ENCODE measurements around the gene STAM2.
"Not testable (repeated sequence)": the region's sequence is repeated elsewhere in the genome, so short reads cannot be mapped to it uniquely, and the experiment has no call there.

STAM2 gene

DNA sequence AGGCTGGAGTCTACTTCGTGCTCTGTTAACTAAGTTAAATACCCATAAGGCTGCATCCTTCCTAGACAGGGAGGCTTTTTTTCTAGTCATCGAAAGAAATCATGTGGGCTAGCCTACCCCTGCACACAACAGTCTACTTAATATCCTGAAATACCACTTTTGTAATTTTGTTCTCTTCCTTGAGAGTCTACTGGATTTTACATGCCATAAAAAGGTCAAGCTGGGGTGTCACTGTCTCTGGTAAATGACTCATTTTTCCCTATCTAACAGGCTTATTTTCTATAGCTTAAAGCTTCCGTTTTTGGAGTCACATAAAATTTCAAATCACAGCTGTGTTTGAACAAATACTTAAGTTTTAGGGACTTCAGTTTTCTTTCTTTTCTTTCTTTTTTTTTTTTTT lies 10.7 kb upstream of the STAM2 start:
- Histone ChIP-seq H3K4me1 (ENCODE audit: insufficient read depth, low read length) (no peaks in the 10 kb centered on the region), H3K9ac (ENCODE audit: low read depth, low read length) (no peak overlapping the region), H3K36me3 (ENCODE audit: insufficient read depth, low read length) (no peaks in the 10 kb centered on the region), H3K9me3 (ENCODE audit: control insufficient read depth, insufficient read depth, low read length) (peaks cover 4% of the 10 kb centered on the region; the same call in 1 of the 2 replicates)

DNA sequence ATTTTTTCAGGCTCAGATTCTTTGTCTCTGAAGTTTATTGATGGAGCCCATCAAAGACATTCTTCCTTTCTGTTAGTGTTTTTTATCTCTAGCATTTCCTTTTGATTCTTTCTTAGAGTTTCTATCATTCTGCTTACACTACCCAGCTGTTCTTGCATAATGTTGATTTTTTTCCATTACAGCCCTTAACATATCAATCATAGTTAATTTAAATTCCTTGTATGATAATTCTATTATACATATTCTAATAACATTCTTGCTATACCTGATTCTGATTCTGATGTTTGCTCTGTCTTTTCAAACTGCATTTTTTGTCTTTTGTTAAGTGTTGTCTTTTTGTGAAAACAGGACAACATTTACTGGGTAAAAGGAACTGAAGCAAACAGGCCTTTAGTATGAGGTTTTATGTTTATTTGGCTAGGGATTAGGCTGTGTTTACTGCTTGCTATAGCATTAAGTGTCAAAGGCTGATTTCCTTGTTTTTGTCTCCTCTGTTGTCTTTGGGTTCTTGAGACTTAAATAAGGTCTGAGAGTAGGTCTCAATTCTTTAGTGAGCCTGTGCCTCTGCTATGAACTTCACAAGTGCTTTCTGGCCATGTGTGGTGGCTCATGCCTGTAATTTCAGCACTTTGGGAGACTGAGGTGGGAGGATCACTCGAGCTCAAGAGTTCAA lies 8.0 kb upstream of the STAM2 start:
- Histone ChIP-seq H3K4me1 (ENCODE audit: insufficient read depth, low read length) (no peaks in the 10 kb centered on the region), H3K36me3 (ENCODE audit: insufficient read depth, low read length) (no peaks in the 10 kb centered on the region), H3K9me3 (ENCODE audit: control insufficient read depth, insufficient read depth, low read length) (peaks cover 4% of the 10 kb centered on the region; the same call in 1 of the 2 replicates), H3K9ac (ENCODE audit: low read depth, low read length) (no peak overlapping the region)

DNA sequence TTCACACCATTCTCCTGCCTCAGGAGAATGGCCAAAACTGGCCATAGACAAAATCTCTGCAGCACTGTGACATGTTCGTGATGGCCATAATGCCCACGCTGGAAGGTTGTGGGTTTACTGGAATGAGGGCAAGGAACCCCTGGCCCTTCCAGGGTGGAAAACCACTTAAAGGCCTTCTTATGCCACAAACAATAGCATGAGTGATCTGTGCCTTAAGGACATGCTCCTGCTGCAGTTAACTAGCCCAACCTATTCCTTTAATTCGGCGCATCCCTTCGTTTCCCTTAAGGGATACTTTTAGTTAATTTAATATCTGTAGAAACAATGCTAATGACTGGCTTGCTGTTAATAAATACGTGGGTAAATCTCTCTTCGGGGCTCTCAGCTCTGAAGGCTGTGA lies 2.1 kb upstream of the STAM2 start:
- not testable (repeated sequence) for H3K9me3 ChIP-seq (ENCODE audit: control insufficient read depth, insufficient read depth, low read length); H3K4me1 ChIP-seq (ENCODE audit: insufficient read depth, low read length); H3K9ac ChIP-seq (ENCODE audit: low read depth, low read length); H3K36me3 ChIP-seq (ENCODE audit: insufficient read depth, low read length)

GRCh38 chr2:152176113-152176714 lies 651 bp upstream of the STAM2 start:
- Histone ChIP-seq H3K9ac (ENCODE audit: low read depth, low read length) (peak overlapping the region; percentile 68), H3K9me3 (ENCODE audit: control insufficient read depth, insufficient read depth, low read length) (no peaks in the 10 kb centered on the region), H3K4me1 (ENCODE audit: insufficient read depth, low read length) (no peaks in the 10 kb centered on the region; the same call in 1 of the 2 replicates), H3K36me3 (ENCODE audit: insufficient read depth, low read length) (no peaks in the 10 kb centered on the region)

DNA sequence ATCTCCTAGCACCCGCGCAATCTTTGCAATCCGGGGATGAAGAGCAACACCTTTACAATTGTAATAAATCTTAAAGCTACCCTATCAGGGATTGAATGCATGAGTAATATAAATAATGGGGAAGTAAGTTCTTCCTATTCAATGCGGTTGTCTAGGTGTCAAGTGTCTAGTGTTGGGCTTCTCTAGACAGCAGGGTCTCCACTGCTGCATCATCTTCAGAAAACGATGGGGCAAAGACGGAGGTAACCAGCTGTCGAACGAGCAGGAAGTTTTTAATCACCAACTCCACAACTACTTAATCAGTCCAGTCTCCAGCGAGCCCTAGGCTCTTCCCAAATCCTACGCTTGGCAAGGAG lies 573 bp downstream of the STAM2 start:
- Histone ChIP-seq H3K9ac (ENCODE audit: low read depth, low read length) (peak overlapping the region; percentile 68), H3K36me3 (ENCODE audit: insufficient read depth, low read length) (no peaks in the 10 kb centered on the region), H3K4me1 (ENCODE audit: insufficient read depth, low read length) (no peaks in the 10 kb centered on the region; the same call in 1 of the 2 replicates), H3K9me3 (ENCODE audit: control insufficient read depth, insufficient read depth, low read length) (no peaks in the 10 kb centered on the region)

DNA sequence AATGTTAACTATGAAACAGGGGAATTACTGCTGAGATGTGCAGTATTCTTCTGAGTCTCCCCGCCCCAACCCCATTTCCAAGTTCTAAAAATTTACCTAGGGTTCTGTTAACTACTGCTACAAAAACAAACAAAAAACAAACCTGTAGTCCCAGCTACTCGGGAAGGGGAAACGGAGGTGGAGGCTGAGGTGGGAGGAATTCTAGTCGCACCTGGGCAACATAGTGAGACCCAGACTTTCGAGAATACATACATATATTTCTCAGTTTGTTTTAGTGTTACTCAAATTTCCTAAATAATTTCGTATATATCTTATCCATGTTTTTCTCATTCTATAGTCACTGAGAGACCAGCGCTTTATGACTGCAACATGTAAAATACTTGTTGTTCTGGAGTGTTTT lies 989 bp downstream of the STAM2 start:
- no peaks in the 10 kb centered on the region for H3K9me3 ChIP-seq (ENCODE audit: control insufficient read depth, insufficient read depth, low read length)

GRCh38 chr2:152173831-152174230 lies 1.7 kb downstream of the STAM2 start:
- Histone ChIP-seq H3K36me3 (ENCODE audit: insufficient read depth, low read length) (no peaks in the 10 kb centered on the region), H3K9ac (ENCODE audit: low read depth, low read length) (no peak overlapping the region), H3K4me1 (ENCODE audit: insufficient read depth, low read length) (no peaks in the 10 kb centered on the region; the same call in 1 of the 2 replicates), H3K9me3 (ENCODE audit: control insufficient read depth, insufficient read depth, low read length) (no peaks in the 10 kb centered on the region)

More for the DNA sequence above, 989 bp downstream of the STAM2 start:
- H3K9ac ChIP-seq (ENCODE audit: low read depth, low read length), result peak overlapping the region; percentile 68
- no peaks in the 10 kb centered on the region; the same call in 1 of the 2 replicates for H3K4me1 ChIP-seq (ENCODE audit: insufficient read depth, low read length)
- no peaks in the 10 kb centered on the region for H3K36me3 ChIP-seq (ENCODE audit: insufficient read depth, low read length)

GRCh38 chr2:152172201-152172785 lies 3.3 kb downstream of the STAM2 start:
- not testable (repeated sequence) for H3K9me3 ChIP-seq (ENCODE audit: control insufficient read depth, insufficient read depth, low read length); H3K9ac ChIP-seq (ENCODE audit: low read depth, low read length); H3K4me1 ChIP-seq (ENCODE audit: insufficient read depth, low read length); H3K36me3 ChIP-seq (ENCODE audit: insufficient read depth, low read length)

- Histone ChIP-seq H3K9me3 (ENCODE audit: control insufficient read depth, insufficient read depth, low read length) (no peaks in the 10 kb centered on the region), H3K4me1 (ENCODE audit: insufficient read depth, low read length) (no peaks in the 10 kb centered on the region; the same call in 1 of the 2 replicates), H3K36me3 (ENCODE audit: insufficient read depth, low read length) (no peaks in the 10 kb centered on the region), H3K9ac (ENCODE audit: low read depth, low read length) (no peak overlapping the region)
Measured at GRCh38 chr2:152171718-152172117, 3.8 kb downstream of the STAM2 start.

GRCh38 chr2:152169158-152169557 lies 6.4 kb downstream of the STAM2 start:
- H3K36me3 ChIP-seq (ENCODE audit: insufficient read depth, low read length); H3K9ac ChIP-seq (ENCODE audit: low read depth, low read length); H3K9me3 ChIP-seq (ENCODE audit: control insufficient read depth, insufficient read depth, low read length); H3K4me1 ChIP-seq (ENCODE audit: insufficient read depth, low read length): not testable (repeated sequence)

- not testable (repeated sequence) for H3K36me3 ChIP-seq (ENCODE audit: insufficient read depth, low read length); H3K4me1 ChIP-seq (ENCODE audit: insufficient read depth, low read length); H3K9me3 ChIP-seq (ENCODE audit: control insufficient read depth, insufficient read depth, low read length); H3K9ac ChIP-seq (ENCODE audit: low read depth, low read length)
Measured at GRCh38 chr2:152167470-152167869, 8.1 kb downstream of the STAM2 start.

DNA sequence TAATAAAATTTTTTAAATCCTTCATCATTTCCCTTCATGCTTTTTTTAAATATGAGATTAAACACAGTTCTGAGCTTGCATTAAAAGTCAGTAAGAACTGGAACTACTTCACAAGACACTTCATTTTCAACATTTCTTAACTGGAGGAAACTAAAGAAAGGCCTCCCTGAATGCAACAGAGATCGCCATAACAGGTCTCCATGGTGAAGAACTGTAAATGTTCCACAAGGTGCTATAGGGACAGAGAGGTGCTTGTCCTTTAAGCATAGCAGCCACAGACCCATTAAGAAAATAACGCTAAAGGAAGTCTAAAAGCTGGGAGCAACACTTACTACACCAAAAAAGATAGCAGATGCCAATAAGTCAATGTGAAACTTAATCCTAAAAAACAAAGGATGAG lies 8.5 kb downstream of the STAM2 start:
- Histone ChIP-seq H3K4me1 (ENCODE audit: insufficient read depth, low read length) (no peaks in the 10 kb centered on the region), H3K9ac (ENCODE audit: low read depth, low read length) (no peak overlapping the region), H3K36me3 (ENCODE audit: insufficient read depth, low read length) (no peaks in the 10 kb centered on the region), H3K9me3 (ENCODE audit: control insufficient read depth, insufficient read depth, low read length) (0 out of 2 replicates have a peak, but pooled peaks cover 8% of the 10 kb centered on the region)

DNA sequence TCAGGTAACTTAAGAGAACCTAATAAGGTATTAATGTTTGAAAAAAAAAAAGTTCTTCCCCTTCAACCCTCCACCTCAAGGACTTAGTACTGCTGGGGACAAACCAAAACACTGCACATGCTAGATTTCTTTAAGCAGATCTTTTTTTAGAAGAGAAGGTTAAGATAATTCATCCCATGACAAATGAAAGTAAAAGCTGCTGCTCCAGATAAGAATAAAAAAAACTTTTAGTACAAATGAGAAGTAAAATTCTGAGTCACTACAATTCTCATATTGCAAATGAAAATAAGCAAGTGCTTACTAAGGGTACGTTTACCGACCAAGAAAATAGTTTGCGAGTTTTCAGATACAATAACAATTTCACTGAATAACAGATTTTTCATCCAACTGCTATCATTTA lies 8.9 kb downstream of the STAM2 start:
- Histone ChIP-seq H3K4me1 (ENCODE audit: insufficient read depth, low read length) (no peaks in the 10 kb centered on the region), H3K9ac (ENCODE audit: low read depth, low read length) (no peak overlapping the region), H3K9me3 (ENCODE audit: control insufficient read depth, insufficient read depth, low read length) (0 out of 2 replicates have a peak, but pooled peaks cover 8% of the 10 kb centered on the region), H3K36me3 (ENCODE audit: insufficient read depth, low read length) (no peaks in the 10 kb centered on the region)

GRCh38 chr2:152165780-152166179 lies 9.8 kb downstream of the STAM2 start:
- Histone ChIP-seq H3K4me1 (ENCODE audit: insufficient read depth, low read length) (no peaks in the 10 kb centered on the region), H3K9ac (ENCODE audit: low read depth, low read length) (no peak overlapping the region), H3K36me3 (ENCODE audit: insufficient read depth, low read length) (no peaks in the 10 kb centered on the region), H3K9me3 (ENCODE audit: control insufficient read depth, insufficient read depth, low read length) (0 out of 2 replicates have a peak, but pooled peaks cover 8% of the 10 kb centered on the region)

- H3K9me3 ChIP-seq (ENCODE audit: control insufficient read depth, insufficient read depth, low read length), result 0 out of 2 replicates have a peak, but pooled peaks cover 8% of the 10 kb centered on the region
Measured at GRCh38 chr2:152165306-152165705, 10.3 kb downstream of the STAM2 start.

More at GRCh38 chr2:152165306-152165705, 10.3 kb downstream of the STAM2 start:
- H3K36me3 ChIP-seq (ENCODE audit: insufficient read depth, low read length), result no peaks in the 10 kb centered on the region
- no peak overlapping the region for H3K9ac ChIP-seq (ENCODE audit: low read depth, low read length)
- no peaks in the 10 kb centered on the region for H3K4me1 ChIP-seq (ENCODE audit: insufficient read depth, low read length)

All from ES-I3 (cell line).